ENCODE measurements around the gene MN1. TPM values are rescaled to one million over a fixed set of nuclear protein-coding genes. Genes with fewer than 3 reads are reported as not detected.

MN1 gene
- total and polyA plus RNA-seq, 2 experiments from 2014 or later = 1.0 to 6.8 TPM

- Mint-ChIP-seq H3K4me1 (peaks cover 63% of the 10 kb centered on the region), H3K36me3 (ENCODE audit: low read depth) (no peaks in the 10 kb centered on the region), H3K27me3 (ENCODE audit: insufficient read depth, low read depth, poor library complexity) (peaks cover 22% of the 10 kb centered on the region), H3K27ac (no peak overlapping the region), H3K9me3 (no peaks in the 10 kb centered on the region), H3K4me3 (no peak overlapping the region; the same call in 2 of the 3 replicates)
- Histone ChIP-seq H3K4me1 (ENCODE audit: insufficient read depth) (peaks cover 53% of the 10 kb centered on the region), H3K9me2 (ENCODE audit: insufficient read depth) (no peaks in the 10 kb centered on the region), H2AFZ (no peak overlapping the region), H4K20me1 (replicated peaks; ENCODE audit: insufficient read depth) (peaks cover 10% of the 10 kb centered on the region; the same call in 1 of the 2 replicates), H3F3A (replicated peaks; ENCODE audit: low read depth) (no peaks in the 10 kb centered on the region; the same call in 1 of the 2 replicates), H3K79me2 (replicated peaks; ENCODE audit: insufficient read depth) (peaks cover 8% of the 10 kb centered on the region; the same call in 1 of the 2 replicates), H3K36me3 (ENCODE audit: insufficient read depth) (no peaks in the 10 kb centered on the region), H3K27me3 (ENCODE audit: insufficient read depth) (peaks cover 38% of the 10 kb centered on the region), H3K4me3 (no peak overlapping the region), H3K27ac (ENCODE audit: low read depth) (no peak overlapping the region), H3K4me2 (peak overlapping the region; percentile 40; the same call in 1 of the 2 replicates)
- ATAC-seq = no peak
- TF ChIP-seq REST (IDR thresholded peaks at IDR 0.05; ENCODE audit: unreplicated experiment) (no peak), ZNF331 (CRISPR knock-in tag; IDR thresholded peaks at IDR 0.05; ENCODE audit: low read depth) (no peak)
- no peak for DNase-seq (ENCODE audit: low spot score)
These were observed 14.6 kb downstream of the MN1 start for GRCh38 chr22:27786965-27787364.

- Histone ChIP-seq H3K36me3 (ENCODE audit: insufficient read depth) (no peaks in the 10 kb centered on the region), H3K27ac (ENCODE audit: low read depth) (peak overlapping the region; percentile 52; the same call in 1 of the 2 replicates), H3K4me3 (no peak overlapping the region; the same call in 1 of the 2 replicates), H3F3A (replicated peaks; ENCODE audit: low read depth) (no peaks in the 10 kb centered on the region; the same call in 1 of the 2 replicates), H4K20me1 (replicated peaks; ENCODE audit: insufficient read depth) (peaks cover 7% of the 10 kb centered on the region; the same call in 1 of the 2 replicates), H3K79me2 (replicated peaks; ENCODE audit: insufficient read depth) (peaks cover 8% of the 10 kb centered on the region; the same call in 1 of the 2 replicates), H3K27me3 (ENCODE audit: insufficient read depth) (peaks cover 32% of the 10 kb centered on the region), H3K9me2 (ENCODE audit: insufficient read depth) (no peaks in the 10 kb centered on the region), H3K4me2 (peak overlapping the region; percentile 40), H3K4me1 (ENCODE audit: insufficient read depth) (peaks cover 48% of the 10 kb centered on the region), H2AFZ (peak overlapping the region; percentile 6; the same call in 1 of the 2 replicates)
- no peak for DNase-seq (ENCODE audit: low spot score)
- Mint-ChIP-seq H3K36me3 (ENCODE audit: low read depth) (no peaks in the 10 kb centered on the region; the same call in 2 of the 3 replicates), H3K27ac (no peak overlapping the region), H3K27me3 (ENCODE audit: insufficient read depth, low read depth, poor library complexity) (peaks cover 23% of the 10 kb centered on the region), H3K4me3 (no peak overlapping the region; the same call in 2 of the 3 replicates), H3K4me1 (peaks cover 61% of the 10 kb centered on the region), H3K9me3 (no peaks in the 10 kb centered on the region; the same call in 1 of the 3 replicates)
- ATAC-seq = no peak
- TF ChIP-seq NANOG (IDR thresholded peaks at IDR 0.05; ENCODE audit: borderline replicate concordance) (no peak), STAT1 (IDR thresholded peaks at IDR 0.05; ENCODE audit: unreplicated experiment) (no peak), ZNF331 (CRISPR knock-in tag; IDR thresholded peaks at IDR 0.05; ENCODE audit: low read depth) (no peak), ZNF114 (CRISPR knock-in tag; IDR thresholded peaks at IDR 0.05) (no peak), POLR2AphosphoS5 (IDR thresholded peaks at IDR 0.05; ENCODE audit: low read depth) (no peak), CTCF (conservative IDR thresholded peaks at IDR 0.05; ENCODE audit: low read depth in 2 of 2) (no peak), CREB1 (CRISPR knock-in tag; IDR thresholded peaks at IDR 0.05; ENCODE audit: low read depth) (no peak), ZNF462 (CRISPR knock-in tag; IDR thresholded peaks at IDR 0.05) (no peak)
These were observed 15.1 kb downstream of the MN1 start for GRCh38 chr22:27786291-27786932.
